ENCODE measurements around the gene HSD17B4.
"Not testable (repeated sequence)": the region's sequence is repeated elsewhere in the genome, so short reads cannot be mapped to it uniquely, and the experiment has no call there.

The HSD17B4 gene

DNA sequence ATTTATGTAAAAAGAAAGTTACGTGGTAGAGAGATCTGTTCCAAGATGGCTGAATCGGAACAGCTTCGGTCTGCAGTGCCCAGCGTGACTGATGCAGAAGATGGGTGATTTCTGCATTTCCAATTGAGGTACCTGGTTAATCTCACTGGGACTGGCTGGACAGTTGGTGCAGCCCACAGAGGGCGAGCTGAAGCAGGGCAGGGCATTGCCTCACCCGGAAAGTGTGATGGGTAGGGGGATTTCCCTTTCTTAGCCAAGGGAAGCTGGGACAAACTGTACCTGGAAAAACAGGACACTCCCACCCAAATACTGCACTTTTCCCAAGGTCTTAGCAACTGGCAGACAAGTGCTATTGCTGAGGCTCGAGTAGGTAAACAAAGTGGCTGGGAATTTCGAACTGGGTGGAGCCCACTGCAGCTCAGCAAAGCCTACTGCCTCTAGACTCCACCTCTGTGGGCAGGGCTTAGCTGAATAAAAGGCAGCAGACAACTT is 13.1 kb upstream of the HSD17B4 start:
- H3K36me3 ChIP-seq (ENCODE audit: control insufficient read depth, insufficient read depth, low read length) = no peaks in the 10 kb centered on the region
- H3K4me3 ChIP-seq (ENCODE audit: low read length) = peak overlapping the region; percentile 36
- H3K27me3 ChIP-seq (ENCODE audit: control insufficient read depth, insufficient read depth, low read length) = no peaks in the 10 kb centered on the region
- no peak overlapping the region for H3K9ac ChIP-seq (ENCODE audit: low read length)
- H3K4me1 ChIP-seq (ENCODE audit: control insufficient read depth, insufficient read depth, low read length) = no peaks in the 10 kb centered on the region
- no peak overlapping the region for H3K27ac ChIP-seq (ENCODE audit: low read depth, low read length)

DNA sequence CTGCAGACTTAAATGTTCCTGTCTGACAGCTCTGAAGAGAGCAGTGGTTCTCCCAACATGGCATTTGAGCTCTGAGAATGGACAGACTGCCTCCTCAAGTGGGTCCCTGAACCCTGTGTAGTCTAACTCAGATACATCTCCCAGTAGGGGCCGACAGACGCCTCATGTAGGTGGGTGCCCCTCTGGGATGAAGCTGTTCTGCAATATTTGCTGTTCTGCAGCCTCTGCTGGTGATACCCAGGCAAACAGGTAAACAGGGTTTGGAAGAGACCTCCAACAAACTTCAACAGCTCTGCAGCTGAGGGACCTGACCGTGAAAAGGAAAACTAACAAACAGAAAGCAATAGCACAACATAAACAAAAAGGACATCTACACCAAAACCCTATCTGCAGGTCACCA is 12.7 kb upstream of the HSD17B4 start:
- not testable (repeated sequence) for H3K27me3 ChIP-seq (ENCODE audit: control insufficient read depth, insufficient read depth, low read length); H3K27ac ChIP-seq (ENCODE audit: low read depth, low read length); H3K4me3 ChIP-seq (ENCODE audit: low read length); H3K36me3 ChIP-seq (ENCODE audit: control insufficient read depth, insufficient read depth, low read length); H3K9ac ChIP-seq (ENCODE audit: low read length); H3K4me1 ChIP-seq (ENCODE audit: control insufficient read depth, insufficient read depth, low read length)

DNA sequence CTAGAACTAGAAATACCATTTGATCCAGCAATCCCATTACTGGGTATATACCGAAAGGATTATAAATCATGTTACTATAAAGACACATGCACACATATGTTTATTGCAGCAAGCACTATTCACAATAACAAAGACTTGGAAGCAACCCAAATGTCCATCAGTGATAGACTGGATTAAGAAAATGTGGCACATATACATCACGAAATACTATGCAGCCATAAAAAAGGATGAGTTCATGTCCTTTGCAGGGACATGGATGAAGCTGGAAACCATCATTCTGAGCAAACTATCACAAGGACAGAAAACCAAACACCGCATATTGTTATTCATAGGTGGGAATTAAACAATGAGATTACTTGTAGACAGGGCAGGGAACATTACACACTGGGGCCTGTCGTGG is 7.7 kb upstream of the HSD17B4 start:
- not testable (repeated sequence) for H3K4me3 ChIP-seq (ENCODE audit: low read length); H3K27me3 ChIP-seq (ENCODE audit: control insufficient read depth, insufficient read depth, low read length); H3K36me3 ChIP-seq (ENCODE audit: control insufficient read depth, insufficient read depth, low read length); H3K4me1 ChIP-seq (ENCODE audit: control insufficient read depth, insufficient read depth, low read length); H3K9ac ChIP-seq (ENCODE audit: low read length); H3K27ac ChIP-seq (ENCODE audit: low read depth, low read length)

DNA sequence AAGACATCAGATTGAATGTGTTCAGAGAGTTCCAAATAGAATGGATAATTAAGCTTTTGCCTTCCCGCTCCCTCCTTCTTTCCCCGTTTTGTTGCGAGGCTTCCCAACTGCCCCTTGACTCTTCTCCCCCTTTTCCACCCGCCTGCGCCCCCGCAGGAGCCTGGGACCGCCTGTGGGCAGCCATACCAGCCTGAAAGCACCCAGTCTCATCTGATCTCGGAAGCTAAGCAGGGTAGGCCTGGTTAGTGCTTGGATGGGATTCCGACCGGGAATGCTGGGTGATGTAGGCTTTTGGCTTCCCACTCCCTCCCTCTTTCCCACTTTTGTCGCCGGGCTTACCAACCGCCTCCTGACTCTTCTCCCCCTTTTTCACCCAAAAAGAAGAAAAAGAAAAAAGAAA is 6.8 kb upstream of the HSD17B4 start:
- Histone ChIP-seq H3K4me3 (ENCODE audit: low read length) (no peak overlapping the region), H3K9ac (ENCODE audit: low read length) (no peak overlapping the region), H3K27me3 (ENCODE audit: control insufficient read depth, insufficient read depth, low read length) (no peaks in the 10 kb centered on the region), H3K27ac (ENCODE audit: low read depth, low read length) (no peak overlapping the region), H3K36me3 (ENCODE audit: control insufficient read depth, insufficient read depth, low read length) (no peaks in the 10 kb centered on the region), H3K4me1 (ENCODE audit: control insufficient read depth, insufficient read depth, low read length) (no peaks in the 10 kb centered on the region)

DNA sequence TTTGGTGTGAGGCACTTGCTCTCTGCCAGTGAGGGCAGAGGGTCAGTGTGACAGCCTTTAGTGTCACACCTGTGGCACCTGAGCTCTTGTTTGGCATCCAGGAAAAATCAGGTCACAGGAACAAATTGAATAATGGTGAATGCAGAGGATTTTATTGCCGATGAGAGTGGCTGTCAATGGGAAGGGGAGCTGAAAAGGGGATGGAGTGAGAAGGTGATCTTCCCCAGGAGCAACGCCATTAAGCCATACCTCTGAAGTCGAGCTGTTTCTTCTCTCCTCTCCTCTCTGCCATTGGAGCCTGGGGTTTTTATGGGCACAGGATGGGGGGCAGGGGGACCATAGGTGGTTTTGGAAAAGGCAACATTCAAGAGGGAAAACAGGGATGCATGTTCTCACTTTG is 2.4 kb upstream of the HSD17B4 start:
- Histone ChIP-seq H3K36me3 (ENCODE audit: control insufficient read depth, insufficient read depth, low read length) (no peaks in the 10 kb centered on the region), H3K9ac (ENCODE audit: low read length) (no peak overlapping the region), H3K27ac (ENCODE audit: low read depth, low read length) (no peak overlapping the region), H3K4me3 (ENCODE audit: low read length) (no peak overlapping the region), H3K27me3 (ENCODE audit: control insufficient read depth, insufficient read depth, low read length) (no peaks in the 10 kb centered on the region), H3K4me1 (ENCODE audit: control insufficient read depth, insufficient read depth, low read length) (peaks cover 5% of the 10 kb centered on the region)

DNA sequence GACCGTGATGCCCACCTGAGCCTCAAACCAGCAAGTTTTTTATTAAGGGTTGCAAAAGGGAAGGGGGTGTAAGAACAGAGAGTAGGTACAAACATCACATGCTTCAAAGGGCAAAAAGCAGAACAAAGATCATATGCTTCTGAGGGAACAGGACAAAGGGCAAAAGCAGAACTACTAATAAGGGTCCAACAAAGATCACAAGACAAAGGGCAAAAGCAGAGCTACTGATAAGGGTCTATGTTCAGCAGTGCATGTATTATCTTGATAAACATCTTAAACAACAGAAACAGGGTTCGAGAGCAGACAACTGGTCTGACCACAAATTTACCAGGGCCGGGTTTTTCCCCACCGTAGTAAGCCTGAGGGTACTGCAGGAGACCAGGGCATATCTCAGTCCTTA is 1.7 kb upstream of the HSD17B4 start:
- H3K4me3 ChIP-seq (ENCODE audit: low read length); H3K9ac ChIP-seq (ENCODE audit: low read length); H3K36me3 ChIP-seq (ENCODE audit: control insufficient read depth, insufficient read depth, low read length); H3K27me3 ChIP-seq (ENCODE audit: control insufficient read depth, insufficient read depth, low read length); H3K4me1 ChIP-seq (ENCODE audit: control insufficient read depth, insufficient read depth, low read length); H3K27ac ChIP-seq (ENCODE audit: low read depth, low read length): not testable (repeated sequence)

DNA sequence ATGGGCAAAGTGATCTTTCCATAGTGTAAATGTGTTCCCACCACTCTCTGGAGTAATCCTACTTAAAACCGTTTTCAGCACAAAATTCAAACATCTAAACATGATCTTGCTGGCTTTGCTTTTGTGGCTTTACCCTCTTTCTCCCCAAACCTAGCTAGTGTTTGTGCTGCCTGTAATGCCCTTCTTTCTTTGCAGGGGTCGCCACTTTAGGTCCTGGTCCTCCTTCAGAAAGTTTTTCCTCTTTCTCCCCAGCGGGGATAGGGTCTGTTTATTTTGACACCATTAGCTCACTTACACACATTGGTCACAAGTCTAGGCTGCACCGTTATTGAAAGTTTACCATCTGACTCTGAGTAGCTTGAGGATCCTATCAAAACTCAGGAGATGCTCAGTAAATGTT is 736 bp upstream of the HSD17B4 start:
- Histone ChIP-seq H3K36me3 (ENCODE audit: control insufficient read depth, insufficient read depth, low read length) (no peaks in the 10 kb centered on the region), H3K27me3 (ENCODE audit: control insufficient read depth, insufficient read depth, low read length) (no peaks in the 10 kb centered on the region), H3K27ac (ENCODE audit: low read depth, low read length) (no peak overlapping the region), H3K4me1 (ENCODE audit: control insufficient read depth, insufficient read depth, low read length) (peaks cover 5% of the 10 kb centered on the region), H3K9ac (ENCODE audit: low read length) (no peak overlapping the region), H3K4me3 (ENCODE audit: low read length) (no peak overlapping the region)

DNA sequence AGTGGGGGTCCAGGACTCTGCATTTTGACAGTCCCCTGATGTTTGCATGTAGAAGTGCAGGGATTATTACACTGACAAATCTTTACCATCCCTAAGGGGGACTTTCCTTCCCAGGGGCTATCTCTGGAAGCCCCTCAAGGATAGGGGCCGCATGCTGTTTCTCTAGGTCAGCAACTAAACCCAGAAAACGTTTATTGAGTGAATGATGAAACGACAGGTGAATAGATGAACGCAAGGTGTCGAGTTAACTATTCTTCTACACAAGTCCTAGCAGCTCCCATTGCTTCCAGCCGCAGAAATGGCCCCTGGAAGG is 281 bp upstream of the HSD17B4 start:
- Histone ChIP-seq H3K4me3 (ENCODE audit: low read length) (peak overlapping the region; percentile 91), H3K9ac (ENCODE audit: low read length) (no peak overlapping the region), H3K36me3 (ENCODE audit: control insufficient read depth, insufficient read depth, low read length) (no peaks in the 10 kb centered on the region), H3K27me3 (ENCODE audit: control insufficient read depth, insufficient read depth, low read length) (no peaks in the 10 kb centered on the region), H3K4me1 (ENCODE audit: control insufficient read depth, insufficient read depth, low read length) (peaks cover 5% of the 10 kb centered on the region), H3K27ac (ENCODE audit: low read depth, low read length) (no peak overlapping the region)

DNA sequence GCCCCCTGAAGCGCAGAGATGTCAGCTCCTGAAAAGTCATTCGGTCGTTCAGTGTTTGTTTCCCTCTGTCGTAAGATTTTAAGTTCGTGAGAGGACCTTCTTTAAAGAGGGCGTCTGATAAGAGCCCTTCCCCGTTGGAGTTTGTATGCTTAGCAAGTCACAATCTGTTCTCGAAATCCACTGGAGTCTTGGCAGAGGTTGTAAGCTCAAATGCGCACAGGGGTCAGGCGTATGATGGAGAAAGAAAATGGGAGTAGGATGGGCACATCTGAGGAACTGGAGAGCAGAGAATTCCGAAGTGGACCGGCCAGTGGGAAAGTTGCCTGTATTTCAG is 710 bp downstream of the HSD17B4 start:
- Histone ChIP-seq H3K4me3 (ENCODE audit: low read length) (peak overlapping the region; percentile 91), H3K36me3 (ENCODE audit: control insufficient read depth, insufficient read depth, low read length) (no peaks in the 10 kb centered on the region), H3K4me1 (ENCODE audit: control insufficient read depth, insufficient read depth, low read length) (peaks cover 5% of the 10 kb centered on the region), H3K27me3 (ENCODE audit: control insufficient read depth, insufficient read depth, low read length) (no peaks in the 10 kb centered on the region), H3K9ac (ENCODE audit: low read length) (peak overlapping the region; percentile 80), H3K27ac (ENCODE audit: low read depth, low read length) (peak overlapping the region; percentile 80)

DNA sequence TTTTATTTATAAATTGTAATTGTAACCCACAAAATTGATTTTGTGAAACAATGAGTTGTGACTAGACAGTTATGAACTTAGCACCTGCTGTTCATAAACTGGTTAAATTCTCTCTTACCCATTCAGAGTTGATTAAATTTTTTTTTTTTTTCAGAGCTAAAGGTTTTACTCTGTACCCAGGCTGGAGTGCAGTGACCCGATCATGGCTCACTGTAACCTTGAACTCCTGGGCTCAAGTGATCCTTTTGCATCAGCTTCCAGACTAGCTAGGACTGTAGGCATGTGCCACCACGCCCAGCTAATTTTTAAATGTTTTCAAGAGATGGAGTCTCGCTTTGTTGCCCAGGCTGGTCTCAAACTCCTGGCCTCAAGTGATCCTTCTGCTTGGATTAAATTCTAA is 1.9 kb downstream of the HSD17B4 start:
- H3K4me3 ChIP-seq (ENCODE audit: low read length) = no peak overlapping the region
- no peaks in the 10 kb centered on the region for H3K36me3 ChIP-seq (ENCODE audit: control insufficient read depth, insufficient read depth, low read length)
- no peak overlapping the region for H3K27ac ChIP-seq (ENCODE audit: low read depth, low read length)
- no peak overlapping the region for H3K9ac ChIP-seq (ENCODE audit: low read length)
- H3K4me1 ChIP-seq (ENCODE audit: control insufficient read depth, insufficient read depth, low read length) = peaks cover 5% of the 10 kb centered on the region
- H3K27me3 ChIP-seq (ENCODE audit: control insufficient read depth, insufficient read depth, low read length) = no peaks in the 10 kb centered on the region

DNA sequence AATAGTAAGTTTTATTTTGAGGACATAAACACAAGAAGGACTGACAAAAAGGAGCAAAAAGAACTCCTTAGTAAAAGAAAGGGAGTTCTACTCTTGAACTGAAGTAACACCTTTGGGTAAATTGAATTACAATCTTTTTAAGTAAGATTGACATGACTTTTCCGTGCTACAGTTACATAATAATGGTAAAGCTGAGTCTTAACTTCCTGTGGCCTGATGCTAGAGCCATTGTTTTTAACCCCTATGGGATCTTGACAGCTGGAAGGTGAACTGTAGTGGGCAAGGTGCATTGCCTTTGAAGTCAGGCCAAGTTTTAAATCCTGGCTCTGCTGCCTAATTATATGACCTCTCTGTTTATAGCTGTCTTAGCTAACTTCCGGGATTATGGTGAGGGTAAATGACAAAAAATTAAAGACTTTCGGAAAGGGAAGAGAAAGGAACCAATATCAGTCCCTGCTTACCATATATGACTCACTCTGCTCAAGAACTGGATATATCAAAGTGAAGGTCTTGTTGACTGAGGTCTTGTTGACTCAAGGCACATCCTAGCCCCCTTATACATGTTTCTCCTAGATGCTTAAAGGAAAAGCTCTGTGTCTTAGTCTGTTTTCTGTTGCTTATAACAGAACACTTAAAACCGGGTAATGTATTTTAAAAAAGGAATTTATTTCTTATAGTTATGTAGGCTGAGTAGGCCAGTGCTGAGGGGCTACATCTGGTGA is 6.8 kb downstream of the HSD17B4 start:
- H3K4me3 ChIP-seq (ENCODE audit: low read length) = no peak overlapping the region
- H3K27me3 ChIP-seq (ENCODE audit: control insufficient read depth, insufficient read depth, low read length) = no peaks in the 10 kb centered on the region
- H3K9ac ChIP-seq (ENCODE audit: low read length) = no peak overlapping the region
- no peaks in the 10 kb centered on the region for H3K36me3 ChIP-seq (ENCODE audit: control insufficient read depth, insufficient read depth, low read length)
- no peaks in the 10 kb centered on the region for H3K4me1 ChIP-seq (ENCODE audit: control insufficient read depth, insufficient read depth, low read length)
- H3K27ac ChIP-seq (ENCODE audit: low read depth, low read length) = no peak overlapping the region

DNA sequence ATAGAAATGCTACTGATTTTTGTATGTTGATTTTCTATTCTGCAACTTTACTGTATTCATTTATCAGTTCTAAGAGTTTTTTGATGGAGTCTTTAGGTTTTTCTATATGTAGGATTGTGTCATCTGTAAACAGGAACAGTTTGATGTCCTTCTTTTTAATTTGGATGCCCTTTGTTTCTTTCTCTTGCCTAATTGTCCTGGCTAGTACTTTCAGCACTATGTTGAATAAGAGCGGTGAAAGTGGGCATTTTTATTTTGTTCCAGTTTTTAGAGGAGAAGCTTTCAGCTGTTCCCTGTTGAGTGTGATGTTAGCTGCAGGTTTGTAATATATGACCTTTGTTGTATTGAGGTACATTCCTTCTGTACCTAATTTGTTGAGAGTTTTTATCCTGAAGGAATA is 13.3 kb downstream of the HSD17B4 start:
- Histone ChIP-seq H3K4me1 (ENCODE audit: control insufficient read depth, insufficient read depth, low read length) (no peaks in the 10 kb centered on the region), H3K27me3 (ENCODE audit: control insufficient read depth, insufficient read depth, low read length) (no peaks in the 10 kb centered on the region), H3K9ac (ENCODE audit: low read length) (no peak overlapping the region), H3K36me3 (ENCODE audit: control insufficient read depth, insufficient read depth, low read length) (peaks cover 4% of the 10 kb centered on the region), H3K4me3 (ENCODE audit: low read length) (no peak overlapping the region), H3K27ac (ENCODE audit: low read depth, low read length) (no peak overlapping the region)

DNA sequence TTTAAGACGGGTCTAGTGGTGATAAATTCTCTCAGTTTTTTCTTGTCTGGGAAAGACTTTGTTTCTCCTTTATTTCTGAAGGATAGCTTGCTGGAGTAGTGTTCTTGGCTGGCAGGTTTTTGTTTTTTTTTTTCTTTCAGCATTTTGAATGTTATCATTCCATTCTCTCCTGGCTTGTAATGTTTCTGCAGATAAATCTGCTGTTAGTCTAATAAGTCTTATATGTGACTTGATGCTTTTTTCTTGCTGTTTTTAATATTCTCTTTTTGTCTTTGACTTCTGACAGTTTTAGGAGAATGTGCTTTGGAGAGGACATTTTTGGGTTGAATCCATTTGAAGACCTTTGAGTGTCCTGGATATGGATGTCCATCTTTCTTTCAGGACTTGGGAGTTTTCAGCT is 16.0 kb downstream of the HSD17B4 start:
- Histone ChIP-seq H3K27me3 (ENCODE audit: control insufficient read depth, insufficient read depth, low read length) (no peaks in the 10 kb centered on the region), H3K4me1 (ENCODE audit: control insufficient read depth, insufficient read depth, low read length) (no peaks in the 10 kb centered on the region), H3K4me3 (ENCODE audit: low read length) (no peak overlapping the region), H3K9ac (ENCODE audit: low read length) (no peak overlapping the region), H3K27ac (ENCODE audit: low read depth, low read length) (no peak overlapping the region), H3K36me3 (ENCODE audit: control insufficient read depth, insufficient read depth, low read length) (peaks cover 4% of the 10 kb centered on the region)

Data from rectal smooth muscle tissue (tissue), 1 donor.